Activated T-cell treated with anti-CD3 and anti-CD28 coated beads, Interleukin-2, amount 50 U/mL, for 72 hours (primary cell): ENCODE measurements around the gene VWA2. TPM values are rescaled to one million over a fixed set of nuclear protein-coding genes. Genes with fewer than 3 reads are reported as not detected.

Source experiments
- ATAC-seq, 2 donors: fragments of 150-1000 bp; cut with Tn5 transposase; replicated peaks in 1 of 2; 2 replicates each; pipeline ENCODE4 v1.10.0; 2021; ENCODE audit warnings: moderate library complexity in 2 of 2, mild to moderate bottlenecking in 1 of 2
- DNase-seq, 2 donors: peaks; one replicate each; pipeline ENCODE4 v3.0.0; 2021 to 2022; ENCODE audit warnings: mixed read lengths in 1 of 2
- H3K27ac Mint-ChIP-seq: one replicate; pipeline ENCODE4 v1.8.0; 2022; ENCODE audit warnings: mild to moderate bottlenecking, moderate library complexity, mixed read lengths
- H3K27me3 Mint-ChIP-seq: one replicate; pipeline ENCODE4 v1.8.0; 2022; ENCODE audit warnings: low read depth, mixed read lengths
- H3K36me3 Mint-ChIP-seq, 2 donors: one replicate each; pipeline ENCODE4 v1.8.0; 2022; ENCODE audit warnings: mixed read lengths in 2 of 2, mild to moderate bottlenecking in 1 of 2; ENCODE audit not compliant: insufficient read depth in 2 of 2
- H3K4me1 Mint-ChIP-seq: one replicate; pipeline ENCODE4 v1.8.0; 2022; ENCODE audit warnings: low read depth, mixed read lengths
- H3K4me3 Mint-ChIP-seq, 2 donors: one replicate each; pipeline ENCODE4 v1.8.0; 2022; ENCODE audit warnings: mild to moderate bottlenecking in 2 of 2, mixed read lengths in 2 of 2, moderate library complexity in 2 of 2
- H3K9me3 Mint-ChIP-seq, 2 donors: one replicate each; pipeline ENCODE4 v1.8.0; 2022; ENCODE audit warnings: mixed read lengths in 2 of 2
- total RNA-seq, 2 donors: library from RNA; stranded (reverse); gene quantifications; one replicate each; pipeline ENCODE4 v1.2.3, GENCODE V29; 2022

The VWA2 gene
- total RNA-seq, 2 donors from 2014 or later, result not detected

DNA sequence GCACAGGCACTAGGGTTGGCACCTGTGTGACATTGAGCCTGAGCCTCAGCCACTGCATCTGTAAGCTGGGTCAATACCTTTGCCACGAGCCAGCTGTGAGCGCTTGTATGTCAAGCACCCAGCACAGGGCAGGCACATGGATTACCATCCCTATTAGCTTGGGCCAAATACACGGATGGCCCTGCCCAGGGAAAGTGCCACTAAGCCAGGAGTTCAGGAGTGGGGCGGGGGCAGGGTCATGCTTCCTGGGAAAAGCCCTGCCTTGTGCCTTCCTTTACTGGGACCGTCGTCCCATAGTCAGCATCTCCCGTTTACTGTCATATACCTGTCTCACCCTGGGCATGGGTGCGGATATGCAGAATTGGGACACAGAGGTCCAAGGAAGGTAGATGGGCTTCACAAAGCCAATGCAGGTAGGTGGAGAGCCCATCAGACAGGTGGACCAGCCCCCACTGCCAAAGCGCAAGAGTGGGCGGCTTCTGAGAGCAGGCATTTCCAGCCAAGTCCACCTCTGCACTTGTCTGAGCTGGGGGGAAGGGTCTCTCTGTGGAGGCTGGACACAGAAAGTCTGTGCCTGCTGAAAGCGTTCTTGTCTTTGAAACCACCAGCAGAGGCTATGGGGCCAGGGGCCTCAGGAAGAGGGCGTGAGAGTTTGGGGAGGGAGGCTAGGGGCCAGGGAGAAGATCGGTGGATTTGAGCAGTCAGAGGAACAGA lies 72.6 kb downstream of the VWA2 start:
- ATAC-seq (no peak), DNase-seq (no peak)
- peaks cover 8% of the 10 kb centered on the region for H3K27me3 Mint-ChIP-seq
- no peaks in the 10 kb centered on the region for H3K36me3 Mint-ChIP-seq
- no peaks in the 10 kb centered on the region for H3K9me3 Mint-ChIP-seq
- no peak overlapping the region for H3K4me3 Mint-ChIP-seq
- H3K4me1 Mint-ChIP-seq, result peaks cover 10% of the 10 kb centered on the region
- no peak overlapping the region for H3K27ac Mint-ChIP-seq

DNA sequence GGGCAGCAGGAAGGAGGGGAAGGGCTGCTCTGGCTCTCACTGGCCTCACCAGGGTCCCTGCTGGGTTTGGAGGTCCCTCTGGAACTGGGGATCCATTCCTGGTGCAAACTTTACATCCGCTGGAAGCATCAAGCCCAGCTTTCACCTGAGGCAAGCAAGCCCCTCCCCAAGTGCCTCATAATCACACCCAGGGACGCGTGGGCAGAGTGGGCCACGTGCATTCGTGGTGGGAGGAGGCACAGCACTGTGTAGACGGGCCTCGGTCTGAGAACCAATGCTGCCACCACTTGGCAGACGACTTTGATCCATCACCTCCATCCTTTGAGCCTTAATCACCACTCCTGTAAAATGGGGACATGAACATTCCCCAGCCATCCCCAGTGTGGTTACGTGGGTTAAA lies 74.1 kb downstream of the VWA2 start:
- no peak for ATAC-seq
- no peaks in the 10 kb centered on the region for H3K36me3 Mint-ChIP-seq
- peaks cover 5% of the 10 kb centered on the region for H3K27me3 Mint-ChIP-seq

GRCh38 chr10:114313866-114314265 lies 74.8 kb downstream of the VWA2 start:
- no peak for DNase-seq

More for the DNA sequence above, 74.1 kb downstream of the VWA2 start:
- no peak overlapping the region for H3K4me3 Mint-ChIP-seq
- H3K4me1 Mint-ChIP-seq, result no peaks in the 10 kb centered on the region
- no peaks in the 10 kb centered on the region for H3K9me3 Mint-ChIP-seq
- DNase-seq, result no peak
- H3K27ac Mint-ChIP-seq, result no peak overlapping the region

GRCh38 chr10:114315566-114316420 lies 76.7 kb downstream of the VWA2 start:
- H3K9me3 Mint-ChIP-seq, result no peaks in the 10 kb centered on the region
- peaks cover 5% of the 10 kb centered on the region for H3K27me3 Mint-ChIP-seq
- no peak overlapping the region for H3K27ac Mint-ChIP-seq
- H3K4me1 Mint-ChIP-seq, result no peaks in the 10 kb centered on the region
- H3K36me3 Mint-ChIP-seq, result no peaks in the 10 kb centered on the region
- no peak overlapping the region for H3K4me3 Mint-ChIP-seq
- DNase-seq (no peak), ATAC-seq (no peak)

More at GRCh38 chr10:114313866-114314265, 74.8 kb downstream of the VWA2 start:
- Mint-ChIP-seq H3K4me1 (no peaks in the 10 kb centered on the region), H3K9me3 (no peaks in the 10 kb centered on the region), H3K27me3 (peaks cover 5% of the 10 kb centered on the region), H3K36me3 (no peaks in the 10 kb centered on the region), H3K27ac (no peak overlapping the region), H3K4me3 (no peak overlapping the region)
- no peak for ATAC-seq

DNA sequence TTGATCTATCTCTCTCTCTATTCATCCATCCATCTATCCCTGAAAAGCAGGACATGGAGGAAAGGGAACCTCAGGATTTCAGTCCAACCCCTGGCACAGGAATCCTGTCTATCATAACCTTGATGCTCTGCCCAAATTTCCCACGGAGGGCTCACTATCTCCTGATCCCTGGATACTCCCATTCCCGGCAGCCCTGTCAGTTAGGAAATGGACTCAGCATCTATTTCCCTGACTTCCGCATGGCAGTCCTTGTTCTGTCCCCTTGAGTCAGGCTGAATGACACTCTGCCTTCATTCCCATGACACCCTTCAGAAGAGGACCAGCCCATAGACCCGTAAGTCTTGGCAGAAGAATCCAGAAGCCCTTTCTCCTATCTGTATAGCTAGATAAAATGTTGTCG lies 77.7 kb downstream of the VWA2 start:
- Mint-ChIP-seq H3K36me3 (no peaks in the 10 kb centered on the region), H3K27me3 (peaks cover 5% of the 10 kb centered on the region), H3K4me1 (no peaks in the 10 kb centered on the region), H3K27ac (no peak overlapping the region), H3K4me3 (no peak overlapping the region), H3K9me3 (no peaks in the 10 kb centered on the region)
- no peak for DNase-seq
- no peak for ATAC-seq

GRCh38 chr10:114319406-114320248 lies 80.6 kb downstream of the VWA2 start:
- DNase-seq, result no peak
- no peak overlapping the region for H3K27ac Mint-ChIP-seq
- H3K9me3 Mint-ChIP-seq, result no peaks in the 10 kb centered on the region
- no peak for ATAC-seq
- no peaks in the 10 kb centered on the region for H3K36me3 Mint-ChIP-seq
- no peak overlapping the region for H3K4me3 Mint-ChIP-seq
- H3K4me1 Mint-ChIP-seq, result no peaks in the 10 kb centered on the region
- peaks cover 5% of the 10 kb centered on the region for H3K27me3 Mint-ChIP-seq

- Mint-ChIP-seq H3K27ac (no peak overlapping the region), H3K4me1 (no peaks in the 10 kb centered on the region), H3K4me3 (no peak overlapping the region), H3K27me3 (peaks cover 5% of the 10 kb centered on the region), H3K36me3 (no peaks in the 10 kb centered on the region), H3K9me3 (no peaks in the 10 kb centered on the region)
- ATAC-seq (no peak), DNase-seq (no peak)
Measured at GRCh38 chr10:114320249-114321116, 81.4 kb downstream of the VWA2 start.

DNA sequence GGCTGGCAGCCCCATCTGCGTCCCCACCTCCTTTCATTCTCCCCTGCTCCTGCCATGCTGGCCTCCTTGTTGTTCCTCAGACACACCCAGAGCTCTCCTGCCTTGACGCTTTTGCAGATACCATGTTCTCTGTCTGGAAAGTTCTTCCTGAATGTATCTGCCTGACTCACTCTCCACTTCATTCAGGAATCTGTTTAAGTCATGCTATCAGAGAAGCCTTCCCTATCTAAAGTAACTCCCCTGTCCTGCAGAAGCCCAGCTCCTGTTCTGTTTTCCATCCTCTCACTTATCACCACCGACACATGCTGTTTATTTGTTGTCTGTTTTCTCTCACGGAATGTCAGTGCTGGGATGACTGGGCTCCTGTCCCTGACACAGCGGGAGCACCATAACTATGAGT lies 83.3 kb downstream of the VWA2 start:
- no peaks in the 10 kb centered on the region for H3K4me1 Mint-ChIP-seq
- no peak for ATAC-seq
- no peaks in the 10 kb centered on the region for H3K27me3 Mint-ChIP-seq
- no peak overlapping the region for H3K27ac Mint-ChIP-seq
- no peaks in the 10 kb centered on the region for H3K36me3 Mint-ChIP-seq
- DNase-seq, result no peak
- no peaks in the 10 kb centered on the region for H3K9me3 Mint-ChIP-seq
- H3K4me3 Mint-ChIP-seq, result no peak overlapping the region

- Mint-ChIP-seq H3K4me1 (no peaks in the 10 kb centered on the region), H3K36me3 (no peaks in the 10 kb centered on the region), H3K4me3 (no peak overlapping the region), H3K9me3 (no peaks in the 10 kb centered on the region), H3K27me3 (no peaks in the 10 kb centered on the region), H3K27ac (no peak overlapping the region)
- ATAC-seq (no peak), DNase-seq (no peak)
Measured at GRCh38 chr10:114323023-114323422, 84.0 kb downstream of the VWA2 start.

DNA sequence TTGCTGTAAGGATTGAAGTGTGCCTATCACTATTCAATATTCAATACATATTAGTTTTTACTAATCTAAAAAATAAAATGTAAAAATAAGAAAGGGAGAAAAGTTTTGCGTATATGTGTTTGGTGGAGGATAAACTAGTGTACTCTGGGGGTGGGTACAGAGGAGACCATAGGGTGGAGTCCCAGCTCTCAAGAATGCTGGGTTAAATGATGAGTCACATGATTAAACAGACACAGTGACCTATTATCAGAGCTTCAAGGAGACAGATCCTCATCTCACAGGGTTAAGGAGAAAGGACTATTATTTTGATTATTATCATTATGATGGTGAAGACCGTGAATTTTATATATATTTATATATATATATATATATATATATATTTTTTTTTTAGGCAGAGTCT lies 87.7 kb downstream of the VWA2 start:
- Mint-ChIP-seq H3K4me3 (no peak overlapping the region), H3K9me3 (no peaks in the 10 kb centered on the region), H3K36me3 (no peaks in the 10 kb centered on the region), H3K27me3 (no peaks in the 10 kb centered on the region), H3K27ac (no peak overlapping the region), H3K4me1 (no peaks in the 10 kb centered on the region)
- no peak for ATAC-seq
- no peak for DNase-seq

DNA sequence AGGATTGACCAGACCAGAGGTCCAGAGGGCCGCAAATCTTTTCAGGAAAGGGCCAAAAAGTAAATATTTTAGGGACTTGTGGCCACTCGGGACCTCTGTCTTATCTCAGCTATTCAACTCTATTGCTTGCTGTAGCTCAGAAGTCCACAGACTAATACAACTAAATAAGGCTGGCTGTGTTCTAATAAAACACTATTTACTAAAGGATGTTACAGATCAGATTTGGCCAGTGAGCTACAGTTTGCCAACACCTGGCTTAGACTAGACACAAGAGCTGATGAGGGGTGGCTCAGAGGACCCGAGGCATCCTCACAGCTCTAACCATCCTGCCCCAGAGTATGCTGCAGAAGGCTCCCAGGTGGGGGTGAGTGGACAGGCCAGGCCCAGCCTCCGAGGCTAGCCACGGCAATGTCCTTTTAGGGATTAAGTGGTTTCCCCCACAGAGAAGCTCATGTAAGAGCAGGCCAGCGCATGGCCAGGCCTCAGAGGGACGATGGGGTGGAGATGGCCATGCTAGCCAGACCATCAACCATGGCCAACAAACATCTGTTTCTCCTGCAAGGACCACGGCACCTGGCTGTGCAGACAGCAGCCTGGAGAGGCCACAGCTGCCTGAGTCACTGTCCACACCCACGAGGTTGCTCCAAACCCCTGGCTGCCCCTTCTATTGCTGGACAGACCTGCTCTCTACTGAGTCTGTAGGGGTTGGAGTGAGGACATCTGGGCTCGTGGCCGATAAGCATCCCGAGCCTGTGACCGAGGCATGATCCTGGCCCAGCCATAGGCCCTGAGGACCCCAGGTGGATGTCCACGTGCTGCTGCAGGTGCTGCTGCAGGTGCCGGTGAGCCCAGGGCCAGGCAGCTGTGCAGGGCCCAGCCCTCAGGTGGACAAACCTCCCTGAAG lies 88.7 kb downstream of the VWA2 start:
- no peaks in the 10 kb centered on the region for H3K9me3 Mint-ChIP-seq
- H3K27ac Mint-ChIP-seq, result no peak overlapping the region
- no peaks in the 10 kb centered on the region for H3K4me1 Mint-ChIP-seq
- ATAC-seq, result no peak
- H3K27me3 Mint-ChIP-seq, result no peaks in the 10 kb centered on the region
- no peak overlapping the region for H3K4me3 Mint-ChIP-seq
- DNase-seq, result no peak
- no peaks in the 10 kb centered on the region for H3K36me3 Mint-ChIP-seq

DNA sequence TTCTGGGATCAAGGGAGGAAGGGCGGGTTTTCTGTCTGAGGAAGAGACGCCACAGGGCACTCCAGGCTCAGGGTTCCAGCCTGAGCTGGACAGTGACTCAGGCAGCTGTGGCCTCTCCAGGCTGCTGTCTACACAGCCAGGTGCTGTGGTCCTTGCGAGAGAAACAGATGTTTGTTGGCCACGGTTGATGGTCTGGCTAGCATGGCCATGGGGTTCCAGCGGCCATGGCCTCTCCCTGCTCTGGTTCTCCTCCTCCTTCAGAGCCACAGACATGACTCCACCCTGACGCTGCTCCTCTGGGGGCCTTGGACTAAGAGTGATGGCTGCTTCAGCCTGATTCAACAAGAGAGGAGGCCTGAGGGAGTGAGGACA lies 89.4 kb downstream of the VWA2 start:
- no peak for ATAC-seq
- Mint-ChIP-seq H3K4me1 (no peaks in the 10 kb centered on the region), H3K36me3 (no peaks in the 10 kb centered on the region), H3K9me3 (no peaks in the 10 kb centered on the region), H3K27me3 (no peaks in the 10 kb centered on the region), H3K4me3 (no peak overlapping the region), H3K27ac (no peak overlapping the region)
- DNase-seq, result no peak
